SK-N-MC (cell line): ENCODE data around the gene NDUFAB1.

Experiments used
- DNase-seq: peaks from one replicate; pipeline ENCODE4 v3.0.0-alpha.2; 2011; ENCODE audit warnings: low read depth, low spot score
- H3K27ac ChIP-seq: fragments of 200-600 bp; sonication (generic); 2 replicates; pipeline ENCODE4 v1.5.1; 2016; ENCODE audit warnings: mixed run types
- H3K36me3 ChIP-seq: fragments of 200-600 bp; sonication (generic); 2 replicates; pipeline ENCODE4 v1.6.1; 2017; ENCODE audit warnings: antibody characterized with exemption, low read length, mixed read lengths; ENCODE audit not compliant: insufficient read depth
- H3K4me3 ChIP-seq: fragments of 200-600 bp; sonication (generic); 2 replicates; pipeline ENCODE4 v1.5.1; 2016
- H3K9ac ChIP-seq: fragments of 200-600 bp; sonication (generic); 2 replicates; pipeline ENCODE4 v1.8.0; 2017; ENCODE audit warnings: mixed run types, mixed read lengths; ENCODE audit not compliant: insufficient read length
- H3K9me3 ChIP-seq: fragments of 200-600 bp; sonication (generic); 2 replicates; pipeline ENCODE4 v1.6.1; 2017; ENCODE audit warnings: low read depth, mild to moderate bottlenecking, antibody characterized with exemption, low read length, moderate library complexity, mixed read lengths
- EZH2 ChIP-seq: fragments of 200-600 bp; sonication (generic); IDR thresholded peaks from one replicate; pipeline ENCODE4 v1.6.1; 2017; ENCODE audit warnings: antibody characterized with exemption
- FOXP2 ChIP-seq: optimal IDR thresholded peaks from 2 replicates; pipeline ENCODE3; 2011; ENCODE audit warnings: mild to moderate bottlenecking, moderate library complexity; ENCODE audit not compliant: insufficient read depth; ENCODE audit errors: extremely low read length, control extremely low read depth
- POLR2AphosphoS5 ChIP-seq: IDR thresholded peaks from 2 replicates; pipeline ENCODE4 v1.6.1; 2012; ENCODE audit warnings: mild to moderate bottlenecking, low read depth, low read length, borderline replicate concordance

NDUFAB1 gene

DNA sequence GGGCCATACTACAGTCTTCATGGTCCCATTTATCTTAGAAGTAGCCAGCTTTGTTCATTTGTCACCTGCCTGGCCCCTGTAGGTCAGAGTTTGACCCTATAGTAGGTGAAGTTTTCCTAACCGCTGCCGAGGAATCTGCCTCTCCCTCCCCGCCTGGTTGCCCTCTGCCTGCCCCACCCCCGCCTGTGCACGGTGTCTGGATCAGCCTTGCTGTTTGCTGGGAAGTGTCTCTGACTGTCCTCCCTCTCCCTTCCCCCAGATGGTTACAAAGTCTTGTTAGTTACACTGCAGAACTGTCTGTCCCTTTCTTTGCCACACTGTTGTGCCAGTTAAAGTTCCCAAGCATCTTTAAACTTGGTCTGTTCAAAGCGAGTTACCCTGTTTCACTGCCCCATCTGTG lies 32.9 kb downstream of the NDUFAB1 start:
- no peak overlapping the region for H3K9ac ChIP-seq
- H3K27ac ChIP-seq: no peak overlapping the region
- no peak for DNase-seq
- no peak overlapping the region for H3K4me3 ChIP-seq
- H3K36me3 ChIP-seq: peaks cover 89% of the 10 kb centered on the region
- TF ChIP-seq EZH2 (no peak), POLR2AphosphoS5 (no peak), FOXP2 (no peak)
- no peaks in the 10 kb centered on the region for H3K9me3 ChIP-seq

DNA sequence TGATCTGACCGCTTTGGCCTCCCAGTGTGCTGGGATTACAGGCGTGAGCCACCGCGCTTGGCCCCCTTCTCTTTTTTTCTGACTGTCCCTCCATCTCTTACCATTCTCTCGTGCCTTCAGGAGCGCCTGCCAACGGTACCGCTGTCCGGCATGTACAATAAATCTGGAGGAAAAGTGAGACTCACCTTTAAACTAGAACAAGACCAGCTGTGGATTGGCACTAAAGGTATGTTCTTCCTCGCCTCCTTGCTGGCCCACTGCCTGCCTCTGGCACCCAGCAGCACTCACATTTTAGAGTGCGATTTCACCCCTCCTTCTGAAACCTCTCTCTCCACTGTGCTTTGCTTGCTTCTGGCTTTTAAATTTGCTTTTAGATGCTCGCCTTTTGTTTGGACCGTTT lies 33.6 kb downstream of the NDUFAB1 start:
- Histone ChIP-seq H3K9me3 (no peaks in the 10 kb centered on the region), H3K4me3 (no peak overlapping the region), H3K36me3 (peaks cover 82% of the 10 kb centered on the region), H3K9ac (no peak overlapping the region), H3K27ac (no peak overlapping the region)
- no peak for DNase-seq
- TF ChIP-seq EZH2: no peak
- TF ChIP-seq FOXP2: no peak
- no peak for TF ChIP-seq POLR2AphosphoS5

DNA sequence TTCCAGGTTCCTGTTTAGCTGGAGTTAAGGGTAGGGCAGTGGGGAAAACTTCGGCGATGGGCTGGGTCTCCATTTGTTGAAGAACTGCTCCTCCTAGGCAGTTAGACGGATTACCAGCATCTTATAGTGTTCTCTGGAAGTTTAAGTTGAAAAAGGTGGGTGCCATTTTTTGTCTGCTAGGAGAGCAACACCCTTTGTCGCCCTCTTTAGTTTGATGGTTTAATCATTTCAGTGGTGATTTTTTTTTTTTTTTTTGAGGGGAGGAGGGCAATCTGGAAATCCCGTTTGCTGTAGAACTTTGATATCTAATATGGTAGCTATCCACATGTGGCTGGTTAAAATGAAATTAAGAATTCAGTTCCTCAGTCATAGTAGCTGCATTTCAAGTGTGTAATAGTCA lies 34.5 kb downstream of the NDUFAB1 start:
- H3K9me3 ChIP-seq: no peaks in the 10 kb centered on the region
- no peak overlapping the region for H3K9ac ChIP-seq
- no peak overlapping the region for H3K27ac ChIP-seq
- H3K36me3 ChIP-seq: peaks cover 73% of the 10 kb centered on the region
- TF ChIP-seq POLR2AphosphoS5: no peak
- TF ChIP-seq EZH2: no peak
- no peak for TF ChIP-seq FOXP2
- no peak for DNase-seq
- no peak overlapping the region for H3K4me3 ChIP-seq

DNA sequence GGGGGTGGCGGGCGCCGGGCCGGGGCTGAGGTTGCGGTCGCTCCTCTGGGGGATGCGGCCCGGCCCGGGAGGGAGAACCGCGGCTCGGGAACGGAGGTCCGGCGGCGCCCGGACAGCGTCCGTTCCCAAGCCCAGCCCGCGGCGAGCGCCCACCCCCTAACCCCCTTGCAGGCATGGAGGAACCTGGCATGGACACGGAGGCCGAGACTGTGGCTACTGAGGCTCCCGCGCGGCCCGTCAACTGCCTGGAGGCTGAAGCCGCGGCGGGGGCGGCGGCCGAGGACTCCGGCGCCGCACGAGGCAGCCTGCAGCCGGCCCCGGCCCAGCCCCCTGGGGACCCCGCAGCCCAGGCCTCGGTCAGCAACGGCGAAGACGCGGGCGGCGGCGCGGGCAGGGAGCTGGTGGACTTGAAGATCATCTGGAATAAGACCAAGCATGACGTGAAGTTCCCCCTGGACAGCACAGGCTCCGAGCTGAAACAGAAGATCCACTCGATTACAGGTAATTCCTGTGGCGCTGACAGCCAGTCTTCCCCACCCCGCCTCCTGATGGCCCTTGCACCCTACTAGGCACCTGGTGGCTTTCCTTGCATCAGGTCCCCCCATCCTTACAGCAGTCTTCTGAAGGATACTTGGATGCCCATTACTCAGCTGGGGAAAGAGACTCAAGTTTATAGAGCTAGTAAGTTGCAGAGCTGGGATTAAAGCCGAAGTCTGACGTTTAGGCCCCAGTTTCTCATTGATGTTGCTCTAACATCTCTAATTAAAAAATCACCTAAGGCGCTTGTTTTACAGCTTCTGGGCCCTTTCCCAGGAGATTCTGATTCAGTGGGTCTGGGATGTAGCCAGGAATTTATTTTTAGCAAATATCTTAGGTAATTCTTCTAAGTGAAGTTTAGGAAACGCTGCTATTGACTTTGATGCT lies 38.1 kb downstream of the NDUFAB1 start:
- DNase-seq: no peak
- peak overlapping the region; percentile 77 for H3K4me3 ChIP-seq
- no peaks in the 10 kb centered on the region for H3K9me3 ChIP-seq
- peaks cover 45% of the 10 kb centered on the region for H3K36me3 ChIP-seq
- peak overlapping the region; percentile 80 for H3K27ac ChIP-seq
- H3K9ac ChIP-seq: peak overlapping the region; percentile 95
- TF ChIP-seq POLR2AphosphoS5 (no peak), FOXP2 (no peak), EZH2 (no peak)

DNA sequence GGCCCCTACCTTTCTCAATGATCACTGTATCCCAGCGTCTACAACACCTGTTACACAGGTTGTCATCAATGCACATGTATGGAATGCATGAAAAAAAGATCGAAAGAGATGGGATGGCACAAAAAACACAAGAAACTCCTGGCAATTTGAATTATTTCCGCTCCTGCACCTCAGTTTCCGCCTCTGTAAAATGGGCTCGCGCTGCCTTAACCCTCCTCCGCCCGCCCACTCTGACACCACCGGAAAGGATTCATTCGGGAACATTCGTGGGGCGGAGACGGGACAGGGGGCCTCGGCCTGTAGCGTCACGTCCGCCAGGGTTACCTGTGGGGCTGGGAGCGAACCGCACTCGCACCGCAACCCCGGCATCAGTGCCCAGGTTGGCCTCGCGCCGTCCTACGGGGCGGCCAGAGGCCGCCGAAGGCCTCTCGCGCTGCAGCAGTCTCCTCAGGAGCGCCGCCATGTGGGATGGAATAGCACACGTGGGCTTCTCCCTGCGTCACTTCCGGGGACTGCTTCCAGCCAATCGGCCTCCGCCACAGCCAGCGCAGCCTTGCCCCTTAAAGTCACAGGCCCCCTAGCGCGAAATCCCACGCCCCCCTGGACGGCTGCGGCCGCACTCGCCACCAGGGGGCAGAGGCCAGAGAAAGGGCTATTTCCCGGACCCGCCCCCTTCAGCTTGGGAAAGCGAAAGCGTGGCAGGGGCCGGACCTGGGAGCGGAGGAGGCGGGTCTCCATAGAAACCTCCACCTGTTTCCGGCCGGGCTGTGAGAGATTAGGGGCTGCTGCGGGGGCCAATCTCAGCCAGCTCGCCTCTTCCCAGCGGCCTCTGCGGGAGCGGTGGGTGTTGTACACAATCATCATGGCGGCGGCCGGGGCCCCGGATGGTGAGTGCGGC lies 39.0 kb downstream of the NDUFAB1 start, which contains the start of the genes EARS2 and UBFD1:
Gene EARS2, minus strand, starts transcription at position 470 of the 898 bp plus-strand sequence. Its CDS starts 7 bp downstream, at position 463.
Gene UBFD1, plus strand, starts transcription at position 847 of the 898 bp plus-strand sequence. Its CDS starts 16 bp downstream, at position 863.
- peak within 1 kb of the TSS; percentile 95 for H3K9ac ChIP-seq
- peak within 1 kb of the TSS; percentile 77 for H3K4me3 ChIP-seq
- H3K27ac ChIP-seq: peak within 1 kb of the TSS; percentile 80
- peak; percentile 72 for TF ChIP-seq POLR2AphosphoS5
- no peak for TF ChIP-seq EZH2
- TF ChIP-seq FOXP2: peak; percentile 11
- peaks cover 45% of the 10 kb centered on the region for H3K36me3 ChIP-seq
- no peaks in the 10 kb centered on the region for H3K9me3 ChIP-seq
- peak; percentile 90 for DNase-seq

DNA sequence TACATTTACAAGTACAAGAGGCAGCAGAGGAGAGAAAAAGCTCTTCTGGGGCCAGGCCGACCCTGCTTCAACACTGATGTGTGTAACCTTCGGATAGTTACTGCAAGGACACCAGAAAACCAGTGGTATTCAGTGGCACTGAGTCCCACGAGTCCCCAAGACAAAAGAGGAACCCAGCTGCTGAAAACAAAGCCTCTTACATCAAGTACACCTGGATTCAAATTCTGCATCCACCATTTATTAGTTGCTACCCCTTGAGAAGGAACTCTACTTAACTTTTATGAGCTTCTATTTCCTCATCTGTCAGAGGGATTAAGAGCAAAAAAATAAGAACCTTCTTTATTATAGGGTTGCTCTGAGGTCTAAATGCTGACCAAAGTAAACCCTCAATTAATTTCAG lies 41.6 kb downstream of the NDUFAB1 start:
- no peak for DNase-seq
- Histone ChIP-seq H3K9me3 (no peaks in the 10 kb centered on the region), H3K27ac (no peak overlapping the region), H3K9ac (peak overlapping the region; percentile 1), H3K36me3 (peaks cover 45% of the 10 kb centered on the region), H3K4me3 (no peak overlapping the region)
- no peak for TF ChIP-seq POLR2AphosphoS5
- no peak for TF ChIP-seq FOXP2
- no peak for TF ChIP-seq EZH2

DNA sequence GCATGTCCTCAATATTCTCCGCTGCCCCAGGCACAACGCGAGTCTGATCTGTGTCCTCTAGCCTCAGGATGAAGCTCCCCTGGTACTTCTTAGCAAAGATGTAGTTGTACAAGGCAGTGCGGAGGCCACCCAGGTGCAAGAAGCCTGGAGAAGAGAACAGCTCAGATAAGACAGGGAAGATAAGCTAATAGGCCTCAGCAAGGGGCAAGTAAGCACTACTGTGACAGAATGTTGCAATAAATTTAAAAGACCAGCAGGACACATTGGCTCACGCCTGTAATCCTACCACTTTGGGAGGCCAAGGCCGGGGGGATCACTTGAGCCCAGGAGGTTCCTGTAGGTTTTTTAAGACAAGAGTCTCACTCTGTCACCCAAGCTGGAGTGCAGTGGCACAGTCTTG lies 44.0 kb downstream of the NDUFAB1 start:
- H3K9me3 ChIP-seq: no peaks in the 10 kb centered on the region
- no peak overlapping the region for H3K27ac ChIP-seq
- no peak overlapping the region for H3K9ac ChIP-seq
- no peak overlapping the region for H3K4me3 ChIP-seq
- DNase-seq: no peak
- H3K36me3 ChIP-seq: peaks cover 53% of the 10 kb centered on the region
- TF ChIP-seq POLR2AphosphoS5: no peak
- TF ChIP-seq FOXP2: no peak
- no peak for TF ChIP-seq EZH2

DNA sequence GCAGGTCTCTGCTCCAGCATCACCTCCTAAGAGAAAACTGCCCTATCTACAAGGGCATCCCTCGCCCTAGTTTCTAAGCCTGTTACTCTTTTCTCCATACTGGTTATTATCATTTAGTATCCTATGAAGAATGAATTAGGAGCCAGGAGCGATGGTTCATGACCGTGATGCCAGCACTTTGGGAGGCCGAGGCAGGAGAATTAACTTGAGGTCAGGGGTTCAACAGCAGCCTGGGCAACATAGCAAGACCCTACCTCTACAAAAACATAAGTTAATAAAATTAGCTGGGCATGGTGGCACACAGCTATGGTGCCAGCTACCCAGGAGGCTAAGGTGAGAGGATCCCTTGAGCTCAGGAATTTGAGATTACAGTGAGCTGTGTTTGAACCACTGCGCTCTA lies 46.2 kb downstream of the NDUFAB1 start:
- H3K27ac ChIP-seq: no peak overlapping the region
- H3K4me3 ChIP-seq: no peak overlapping the region
- TF ChIP-seq FOXP2 (no peak), EZH2 (no peak), POLR2AphosphoS5 (no peak)
- peaks cover 76% of the 10 kb centered on the region for H3K36me3 ChIP-seq
- no peak for DNase-seq
- no peaks in the 10 kb centered on the region for H3K9me3 ChIP-seq
- no peak overlapping the region for H3K9ac ChIP-seq
